ENCODE measurements around the gene CENPT. TPM values are rescaled to one million over a fixed set of nuclear protein-coding genes. Genes with fewer than 3 reads are reported as not detected.

Gene CENPT
- total RNA-seq, 2 experiments from 2014 or later: 50.2 to 53.5 TPM

GRCh38 chr16:67858500-67858899 lies 11.0 kb upstream of the CENPT start:
- ChIA-PET POLR2A (interaction anchor here (1.5 kb wide), 1 partner anchor 24 kb away, joined by 4 read pairs; no protein-coding TSS in a partner anchor), CTCF (interaction anchor here (0.6 kb wide), 1 partner anchor 183 kb away, joined by 4 read pairs; no protein-coding TSS in a partner anchor)
- Mint-ChIP-seq H3K36me3 (ENCODE audit: low read depth) (peaks cover 12% of the 10 kb centered on the region), H3K4me3 (no peak overlapping the region), H3K9me3 (no peaks in the 10 kb centered on the region), H3K27me3 (no peaks in the 10 kb centered on the region), H3K27ac (peak overlapping the region; percentile 64), H3K4me1 (peaks cover 42% of the 10 kb centered on the region)
- no peak for DNase-seq

GRCh38 chr16:67857547-67858233 lies 10.2 kb upstream of the CENPT start:
- H3K4me1 Mint-ChIP-seq: peaks cover 42% of the 10 kb centered on the region
- no peak overlapping the region for H3K4me3 Mint-ChIP-seq
- CTCF ChIA-PET: interaction anchor here (1.9 kb wide), 1 partner anchor 41 kb away, joined by 5 read pairs; no protein-coding TSS in a partner anchor
- H3K36me3 Mint-ChIP-seq (ENCODE audit: low read depth): peaks cover 12% of the 10 kb centered on the region
- no peaks in the 10 kb centered on the region for H3K27me3 Mint-ChIP-seq
- peak; percentile 26 for DNase-seq
- POLR2A ChIA-PET: interaction anchor here (0.6 to 1.6 kb wide), 4 partner anchors 10 to 25 kb away, joined by 3 to 4 read pairs (median 4); partner anchors contain the start of gene CENPT
- no peaks in the 10 kb centered on the region for H3K9me3 Mint-ChIP-seq
- peak overlapping the region; percentile 38 for H3K27ac Mint-ChIP-seq

DNA sequence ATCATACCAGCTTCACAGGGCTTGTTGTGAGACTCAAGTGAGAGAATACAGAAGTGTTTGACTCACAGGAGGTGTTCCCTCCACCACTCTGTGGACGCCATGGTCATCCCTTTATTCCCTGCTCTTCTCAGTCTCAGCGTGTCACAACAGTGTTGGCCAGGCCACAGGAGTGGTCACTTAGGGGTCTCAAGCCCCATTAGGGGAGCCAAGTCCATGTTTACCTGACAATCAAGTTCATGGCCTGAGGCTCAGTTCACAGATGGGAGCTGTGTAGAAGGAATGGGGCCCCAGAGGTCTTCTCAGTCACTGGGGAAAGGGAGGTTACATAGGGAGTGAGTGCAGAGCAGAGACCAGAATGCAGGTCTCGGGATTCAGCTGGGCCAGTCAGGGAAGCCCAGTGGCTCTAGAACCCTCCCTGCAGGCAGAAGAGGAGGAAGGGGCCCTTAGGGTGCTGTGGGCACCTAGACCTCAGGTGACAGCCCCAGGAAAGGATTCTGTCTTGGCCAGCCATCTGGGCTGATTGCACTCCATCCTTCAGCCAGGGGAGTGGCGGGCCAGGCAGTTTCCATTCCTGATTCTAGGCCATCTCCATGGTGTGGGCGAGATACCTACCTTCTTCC lies 9.5 kb upstream of the CENPT start:
- H3K4me1 Mint-ChIP-seq: peaks cover 39% of the 10 kb centered on the region
- no peak for DNase-seq
- H3K9me3 Mint-ChIP-seq: no peaks in the 10 kb centered on the region
- CTCF ChIA-PET: interaction anchor here (1.9 kb wide), 1 partner anchor 41 kb away, joined by 5 read pairs; no protein-coding TSS in a partner anchor
- no peaks in the 10 kb centered on the region for H3K27me3 Mint-ChIP-seq
- H3K4me3 Mint-ChIP-seq: no peak overlapping the region
- peaks cover 12% of the 10 kb centered on the region for H3K36me3 Mint-ChIP-seq (ENCODE audit: low read depth)
- POLR2A ChIA-PET: interaction anchor here (1.2 to 1.6 kb wide), 3 partner anchors 15 to 25 kb away, joined by 3 to 4 read pairs (median 4); no protein-coding TSS in a partner anchor
- H3K27ac Mint-ChIP-seq: peak overlapping the region; percentile 42

DNA sequence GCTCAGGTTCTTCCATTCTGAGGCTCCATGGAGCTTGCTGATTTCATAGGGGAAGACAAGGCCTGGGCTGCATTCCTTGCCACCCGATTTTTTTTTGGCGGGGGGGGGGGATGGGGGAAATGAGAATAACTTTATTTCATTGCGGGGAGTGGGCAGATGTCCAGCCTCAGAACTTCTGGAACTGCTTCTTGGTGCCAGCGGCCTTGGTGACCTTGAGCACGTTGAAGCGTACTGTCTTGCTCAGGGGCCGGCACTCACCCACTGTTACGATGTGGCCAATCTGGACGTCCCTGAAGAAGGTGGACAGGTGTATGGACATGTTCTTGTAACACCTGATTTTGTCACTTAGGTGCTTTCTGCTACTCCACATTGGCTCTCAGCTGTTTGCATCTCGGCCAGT lies 8.3 kb upstream of the CENPT start:
- H3K4me3 Mint-ChIP-seq: no peak overlapping the region
- no peaks in the 10 kb centered on the region for H3K27me3 Mint-ChIP-seq
- DNase-seq: no peak
- no peak overlapping the region for H3K27ac Mint-ChIP-seq
- peaks cover 29% of the 10 kb centered on the region for H3K4me1 Mint-ChIP-seq
- no peaks in the 10 kb centered on the region for H3K9me3 Mint-ChIP-seq
- CTCF ChIA-PET: no interaction called here
- H3K36me3 Mint-ChIP-seq (ENCODE audit: low read depth): peaks cover 8% of the 10 kb centered on the region
- POLR2A ChIA-PET: interaction anchor here (0.9 to 1.2 kb wide), 2 partner anchors 16 to 17 kb away, joined by 3 read pairs; partner anchors contain the start of gene EDC4

GRCh38 chr16:67853670-67854069 lies 6.2 kb upstream of the CENPT start:
- Mint-ChIP-seq H3K4me1 (peaks cover 31% of the 10 kb centered on the region), H3K36me3 (ENCODE audit: low read depth) (peaks cover 8% of the 10 kb centered on the region), H3K27me3 (no peaks in the 10 kb centered on the region), H3K27ac (no peak overlapping the region), H3K4me3 (no peak overlapping the region), H3K9me3 (no peaks in the 10 kb centered on the region)
- DNase-seq: no peak
- ChIA-PET POLR2A (no interaction called here), CTCF (interaction anchor here (1.2 kb wide), 1 partner anchor 10 kb away, joined by 4 read pairs; no protein-coding TSS in a partner anchor)

DNA sequence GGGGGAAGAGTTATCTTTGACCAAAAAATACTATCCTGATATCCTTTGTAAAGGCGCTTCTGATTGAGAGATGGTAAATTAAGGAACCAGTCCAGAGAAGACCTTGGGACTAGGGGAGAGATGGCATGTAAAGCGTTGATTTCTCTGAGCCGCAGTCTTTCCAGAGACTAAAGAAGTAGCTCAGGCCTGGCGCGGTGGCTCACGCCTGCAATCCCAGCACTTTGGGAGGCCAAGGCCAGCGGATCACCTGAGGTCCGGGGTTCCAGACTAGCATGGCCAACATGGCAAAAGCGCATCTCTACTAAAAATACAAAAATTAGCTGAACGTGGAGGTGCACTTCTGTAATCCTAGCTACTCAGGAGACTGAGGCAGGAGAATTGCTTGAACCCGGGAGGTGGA lies 625 bp upstream of the CENPT start:
- Mint-ChIP-seq H3K27me3 (no peaks in the 10 kb centered on the region), H3K27ac (peak overlapping the region; percentile 10), H3K36me3 (ENCODE audit: low read depth) (peaks cover 12% of the 10 kb centered on the region), H3K9me3 (no peaks in the 10 kb centered on the region), H3K4me3 (peak overlapping the region; percentile 89), H3K4me1 (peaks cover 47% of the 10 kb centered on the region)
- POLR2A ChIA-PET: interaction anchor here (0.9 to 1.4 kb wide), 3 partner anchors 10 to 46 kb away, joined by 3 to 5 read pairs (median 3); partner anchors contain the start of genes RANBP10 and TSNAXIP1
- no peak for DNase-seq
- CTCF ChIA-PET: interaction anchor here (1.0 kb wide), 1 partner anchor 185 kb away, joined by 3 read pairs; no protein-coding TSS in a partner anchor

DNA sequence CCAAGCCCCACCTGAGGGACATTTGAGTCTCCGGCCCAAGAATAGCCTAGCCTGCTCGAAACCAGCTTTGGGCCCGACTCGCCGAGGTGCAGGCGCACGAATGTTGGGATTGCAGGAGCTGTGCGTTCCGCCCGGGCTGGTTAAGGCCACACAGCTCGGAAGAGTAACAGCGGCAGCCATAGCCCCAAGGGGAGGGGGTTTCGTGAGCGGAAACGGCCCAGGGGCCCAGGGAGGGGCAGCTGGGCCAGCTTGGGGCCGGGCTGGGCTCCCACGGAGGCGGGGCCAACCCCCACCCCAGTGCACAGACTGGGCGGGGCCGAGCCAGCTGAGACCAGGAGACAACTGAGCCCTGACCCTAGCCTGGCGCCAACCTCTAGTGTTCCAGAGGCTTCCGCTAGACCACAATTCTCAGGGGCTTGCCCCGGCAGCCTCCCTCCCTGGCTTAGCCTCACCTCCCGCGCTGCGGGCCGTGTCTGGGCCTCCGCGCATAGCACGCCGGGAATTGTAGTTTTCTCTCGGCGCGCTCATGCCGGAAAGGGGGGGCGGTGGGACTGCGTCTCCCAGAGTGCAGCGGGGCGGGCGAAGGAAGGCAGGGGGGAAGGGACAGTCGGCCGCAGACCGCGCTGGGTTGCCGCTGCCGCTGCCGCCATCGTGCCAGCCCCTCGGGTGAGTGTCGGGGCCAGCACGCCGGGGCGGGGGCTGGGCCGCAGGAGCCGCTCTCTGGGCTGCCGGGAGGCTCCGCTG lies 1.0 kb downstream of the CENPT start, which contains the start of gene NUTF2:
Gene NUTF2 (plus strand): TSS at position 614 of the 744 bp plus-strand sequence. CDS start 18,198 bp downstream, outside the sequence.
- H3K27me3 Mint-ChIP-seq: no peaks in the 10 kb centered on the region
- ChIA-PET CTCF (interaction anchor here (0.7 to 4.1 kb wide), 3 partner anchors 13 to 88 kb away, joined by 3 to 22 read pairs (median 7); no protein-coding TSS in a partner anchor), POLR2A (interaction anchor here (0.8 to 4.4 kb wide), 10 partner anchors 13 to 366 kb away, joined by 3 to 43 read pairs (median 6); partner anchors contain the start of genes ATP6V0D1, GFOD2, NFATC3 and PSMB10)
- H3K4me3 Mint-ChIP-seq: peak within 1 kb of the TSS; percentile 89
- peak within 1 kb of the TSS; percentile 79 for H3K27ac Mint-ChIP-seq
- peaks cover 18% of the 10 kb centered on the region for H3K36me3 Mint-ChIP-seq (ENCODE audit: low read depth)
- peaks cover 52% of the 10 kb centered on the region for H3K4me1 Mint-ChIP-seq
- H3K9me3 Mint-ChIP-seq: no peaks in the 10 kb centered on the region
- DNase-seq: peak; percentile 97

- Mint-ChIP-seq H3K27me3 (no peaks in the 10 kb centered on the region), H3K9me3 (no peaks in the 10 kb centered on the region), H3K36me3 (ENCODE audit: low read depth) (peaks cover 18% of the 10 kb centered on the region), H3K27ac (peak overlapping the region; percentile 79), H3K4me3 (peak overlapping the region; percentile 76), H3K4me1 (peaks cover 55% of the 10 kb centered on the region)
- DNase-seq: no peak
- ChIA-PET POLR2A (interaction anchor here (0.8 to 4.4 kb wide), 10 partner anchors 12 to 366 kb away, joined by 3 to 43 read pairs (median 6); partner anchors contain the start of genes ATP6V0D1, GFOD2, NFATC3 and PSMB10), CTCF (interaction anchor here (0.7 to 4.1 kb wide), 4 partner anchors 12 to 89 kb away, joined by 3 to 22 read pairs (median 6); no protein-coding TSS in a partner anchor)
Measured at GRCh38 chr16:67846063-67846319, 1.5 kb downstream of the CENPT start.

DNA sequence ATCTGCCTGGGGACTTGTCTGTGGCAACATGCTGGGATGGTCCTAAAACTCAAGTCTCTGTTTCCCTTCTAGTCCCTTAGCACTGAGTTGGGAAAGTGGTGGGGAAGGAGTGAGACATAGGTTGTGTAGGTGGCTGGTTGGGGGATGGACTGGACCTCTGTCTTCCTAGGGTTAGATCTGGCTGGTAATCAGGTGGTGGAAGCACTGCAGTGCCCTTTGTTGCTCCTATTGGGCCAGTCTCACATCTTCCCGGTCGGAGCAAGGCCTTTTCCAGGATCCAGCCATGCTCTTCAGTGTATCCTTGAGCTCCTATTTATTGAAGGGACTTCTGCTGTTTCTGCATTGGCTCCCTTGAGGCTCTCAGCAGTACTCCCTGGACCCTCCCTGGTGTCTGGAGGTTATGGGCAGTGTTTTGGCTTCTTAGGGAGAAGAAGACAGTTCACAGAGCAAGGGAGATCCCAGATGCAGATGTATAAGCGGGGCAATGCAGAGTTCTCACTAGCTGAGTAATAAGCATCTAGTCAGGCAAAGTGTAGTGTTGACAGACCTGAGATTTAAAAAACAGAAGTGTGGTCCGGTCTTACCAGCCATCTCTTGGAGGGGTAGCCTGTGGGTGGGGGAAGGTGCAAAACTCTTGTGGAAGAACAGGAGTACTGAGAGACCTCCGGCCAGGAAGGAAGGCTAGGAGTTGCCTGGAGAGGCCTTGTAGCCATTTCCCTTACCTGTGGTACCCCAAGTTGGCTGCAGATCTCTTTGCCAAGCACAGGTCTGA lies 2.0 kb downstream of the CENPT start:
- H3K36me3 Mint-ChIP-seq (ENCODE audit: low read depth): peaks cover 18% of the 10 kb centered on the region
- H3K9me3 Mint-ChIP-seq: no peaks in the 10 kb centered on the region
- H3K27ac Mint-ChIP-seq: peak overlapping the region; percentile 79
- peak overlapping the region; percentile 76 for H3K4me3 Mint-ChIP-seq
- peaks cover 55% of the 10 kb centered on the region for H3K4me1 Mint-ChIP-seq
- POLR2A ChIA-PET: interaction anchor here (0.8 to 4.4 kb wide), 13 partner anchors 12 to 365 kb away, joined by 3 to 43 read pairs (median 5); partner anchors contain the start of genes ACD, ATP6V0D1, GFOD2 and NFATC3
- CTCF ChIA-PET: interaction anchor here (0.7 to 4.1 kb wide), 10 partner anchors 12 to 324 kb away, joined by 3 to 22 read pairs (median 4); partner anchors contain the start of genes CARMIL2, CTCF, RANBP10 and TSNAXIP1
- DNase-seq: no peak
- H3K27me3 Mint-ChIP-seq: no peaks in the 10 kb centered on the region

GRCh38 chr16:67844497-67844896 lies 3.0 kb downstream of the CENPT start:
- peak overlapping the region; percentile 98 for H3K27ac Mint-ChIP-seq
- no peaks in the 10 kb centered on the region for H3K9me3 Mint-ChIP-seq
- CTCF ChIA-PET: interaction anchor here (0.9 to 4.1 kb wide), 12 partner anchors 11 to 283 kb away, joined by 3 to 22 read pairs (median 4); partner anchors contain the start of genes CARMIL2, CTCF, PSKH1 and RANBP10
- H3K27me3 Mint-ChIP-seq: no peaks in the 10 kb centered on the region
- POLR2A ChIA-PET: interaction anchor here (0.8 to 4.4 kb wide), 6 partner anchors 11 to 363 kb away, joined by 3 to 43 read pairs (median 4); partner anchors contain the start of genes ACD, ATP6V0D1, GFOD2 and PSMB10
- peak overlapping the region; percentile 94 for H3K4me3 Mint-ChIP-seq
- H3K4me1 Mint-ChIP-seq: peaks cover 53% of the 10 kb centered on the region
- DNase-seq: no peak
- H3K36me3 Mint-ChIP-seq (ENCODE audit: low read depth): peaks cover 16% of the 10 kb centered on the region

DNA sequence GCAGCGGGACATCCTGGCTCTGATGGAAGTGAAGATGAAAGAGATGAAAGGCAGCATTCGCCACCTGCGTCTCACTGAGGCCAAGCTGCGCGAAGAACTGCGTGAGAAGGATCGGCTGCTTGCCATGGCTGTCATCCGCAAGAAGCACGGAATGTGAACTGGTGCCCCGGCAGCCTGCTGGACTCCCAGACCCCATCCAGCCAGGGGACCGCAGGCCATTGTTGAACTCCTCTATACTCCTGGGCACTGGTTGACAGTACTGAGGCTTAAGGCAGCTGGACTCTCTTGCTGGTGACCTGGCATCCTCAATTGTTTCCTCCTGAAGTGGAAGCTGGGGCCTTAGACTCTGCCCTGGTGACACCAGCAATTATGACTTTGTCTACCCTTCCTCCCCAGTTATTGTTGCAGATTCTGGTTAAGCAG lies 4.1 kb downstream of the CENPT start:
- CTCF ChIA-PET: interaction anchor here (0.8 to 4.1 kb wide), 13 partner anchors 10 to 322 kb away, joined by 3 to 22 read pairs (median 3); partner anchors contain the start of genes C16orf86, GFOD2, PSKH1 and RANBP10
- POLR2A ChIA-PET: interaction anchor here (0.7 to 4.4 kb wide), 5 partner anchors 10 to 362 kb away, joined by 3 to 43 read pairs (median 3); partner anchors contain the start of gene ATP6V0D1
- Mint-ChIP-seq H3K27ac (peak overlapping the region; percentile 98), H3K4me3 (peak overlapping the region; percentile 94), H3K4me1 (peaks cover 48% of the 10 kb centered on the region), H3K27me3 (no peaks in the 10 kb centered on the region), H3K9me3 (no peaks in the 10 kb centered on the region), H3K36me3 (ENCODE audit: low read depth) (peaks cover 16% of the 10 kb centered on the region)
- no peak for DNase-seq
